Gastrocnemius medialis (tissue), 4 donors: ENCODE measurements around the gene SCN4B.

Source experiments
- CTCF ChIP-seq, 5 experiments: fragments of 450-650 bp in 3 of 5; fragments of 200-600 bp in 2 of 5; sonication (generic) in 2 of 5; IDR thresholded peaks in 4 of 5; conservative IDR thresholded peaks in 1 of 5; 1 replicate in 4 of 5; 2 replicates in 1 of 5; pipeline ENCODE4 v1.5.1; 2016 to 2019; ENCODE audit warnings: antibody characterized with exemption in 5 of 5, mild to moderate bottlenecking in 3 of 5, moderate library complexity in 3 of 5
- POLR2A ChIP-seq, 2 donors: fragments of 450-650 bp; IDR thresholded peaks; one replicate each; pipeline ENCODE4 v1.6.1; 2017; ENCODE audit warnings: antibody characterized with exemption in 2 of 2, mild to moderate bottlenecking in 2 of 2, moderate library complexity in 2 of 2

GRCh38 chr11:118117790-118118601 is 34.6 kb downstream of the SCN4B start:
- TF ChIP-seq CTCF (IDR thresholded peaks at IDR 0.05 in 4 of 5, conservative IDR thresholded peaks at IDR 0.05 in 1 of 5) (no peak), POLR2A (IDR thresholded peaks at IDR 0.05) (no peak)
